Cardiac fibroblast (primary cell): ENCODE measurements around the gene ATP6V0A4.

Source experiments
- DNase-seq, 2 donors: peaks; one replicate each; pipeline versions ENCODE4 v3.0.0 to v3.0.0-alpha.2; 2010; ENCODE audit warnings: low read depth in 2 of 2
- H3K4me3 ChIP-seq, 2 donors: replicated peaks in 1 of 2; 1 replicate in 1 of 2; 2 replicates in 1 of 2; pipeline ENCODE4 v1.5.1; 2011; ENCODE audit warnings: low read depth in 2 of 2, low read length in 2 of 2, mild to moderate bottlenecking in 2 of 2, moderate library complexity in 1 of 2
- TF ChIP-seq, protein P1 (sequence below): IDR thresholded peaks from one replicate; pipeline ENCODE4 v1.5.1; 2011; ENCODE audit warnings: low read depth, mild to moderate bottlenecking, low read length, inconsistent platforms

The ATP6V0A4 gene

DNA sequence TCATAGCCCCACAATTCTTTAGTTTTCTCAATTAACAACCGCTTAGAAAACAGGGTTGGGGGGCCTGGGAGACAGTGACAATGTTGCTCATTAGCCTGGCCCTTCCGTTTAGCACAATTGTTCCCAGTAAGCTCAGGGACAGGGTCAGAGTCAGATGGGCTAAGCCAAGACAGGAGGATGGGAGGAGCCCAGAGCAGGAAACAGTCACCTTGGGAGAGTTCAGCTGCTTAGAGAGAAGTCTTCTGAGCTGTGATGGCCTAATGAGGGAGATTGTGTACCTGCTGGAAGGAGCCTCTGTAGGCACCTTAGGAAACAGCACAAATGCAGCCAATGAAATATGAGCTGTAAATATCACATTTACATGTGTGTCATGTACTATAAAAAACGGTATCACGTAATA, 132.7 kb downstream of the ATP6V0A4 start:
- TF ChIP-seq, protein P1, sequence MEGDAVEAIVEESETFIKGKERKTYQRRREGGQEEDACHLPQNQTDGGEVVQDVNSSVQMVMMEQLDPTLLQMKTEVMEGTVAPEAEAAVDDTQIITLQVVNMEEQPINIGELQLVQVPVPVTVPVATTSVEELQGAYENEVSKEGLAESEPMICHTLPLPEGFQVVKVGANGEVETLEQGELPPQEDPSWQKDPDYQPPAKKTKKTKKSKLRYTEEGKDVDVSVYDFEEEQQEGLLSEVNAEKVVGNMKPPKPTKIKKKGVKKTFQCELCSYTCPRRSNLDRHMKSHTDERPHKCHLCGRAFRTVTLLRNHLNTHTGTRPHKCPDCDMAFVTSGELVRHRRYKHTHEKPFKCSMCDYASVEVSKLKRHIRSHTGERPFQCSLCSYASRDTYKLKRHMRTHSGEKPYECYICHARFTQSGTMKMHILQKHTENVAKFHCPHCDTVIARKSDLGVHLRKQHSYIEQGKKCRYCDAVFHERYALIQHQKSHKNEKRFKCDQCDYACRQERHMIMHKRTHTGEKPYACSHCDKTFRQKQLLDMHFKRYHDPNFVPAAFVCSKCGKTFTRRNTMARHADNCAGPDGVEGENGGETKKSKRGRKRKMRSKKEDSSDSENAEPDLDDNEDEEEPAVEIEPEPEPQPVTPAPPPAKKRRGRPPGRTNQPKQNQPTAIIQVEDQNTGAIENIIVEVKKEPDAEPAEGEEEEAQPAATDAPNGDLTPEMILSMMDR, result no peak
- no peak for DNase-seq
- H3K4me3 ChIP-seq, result no peak overlapping the region

DNA sequence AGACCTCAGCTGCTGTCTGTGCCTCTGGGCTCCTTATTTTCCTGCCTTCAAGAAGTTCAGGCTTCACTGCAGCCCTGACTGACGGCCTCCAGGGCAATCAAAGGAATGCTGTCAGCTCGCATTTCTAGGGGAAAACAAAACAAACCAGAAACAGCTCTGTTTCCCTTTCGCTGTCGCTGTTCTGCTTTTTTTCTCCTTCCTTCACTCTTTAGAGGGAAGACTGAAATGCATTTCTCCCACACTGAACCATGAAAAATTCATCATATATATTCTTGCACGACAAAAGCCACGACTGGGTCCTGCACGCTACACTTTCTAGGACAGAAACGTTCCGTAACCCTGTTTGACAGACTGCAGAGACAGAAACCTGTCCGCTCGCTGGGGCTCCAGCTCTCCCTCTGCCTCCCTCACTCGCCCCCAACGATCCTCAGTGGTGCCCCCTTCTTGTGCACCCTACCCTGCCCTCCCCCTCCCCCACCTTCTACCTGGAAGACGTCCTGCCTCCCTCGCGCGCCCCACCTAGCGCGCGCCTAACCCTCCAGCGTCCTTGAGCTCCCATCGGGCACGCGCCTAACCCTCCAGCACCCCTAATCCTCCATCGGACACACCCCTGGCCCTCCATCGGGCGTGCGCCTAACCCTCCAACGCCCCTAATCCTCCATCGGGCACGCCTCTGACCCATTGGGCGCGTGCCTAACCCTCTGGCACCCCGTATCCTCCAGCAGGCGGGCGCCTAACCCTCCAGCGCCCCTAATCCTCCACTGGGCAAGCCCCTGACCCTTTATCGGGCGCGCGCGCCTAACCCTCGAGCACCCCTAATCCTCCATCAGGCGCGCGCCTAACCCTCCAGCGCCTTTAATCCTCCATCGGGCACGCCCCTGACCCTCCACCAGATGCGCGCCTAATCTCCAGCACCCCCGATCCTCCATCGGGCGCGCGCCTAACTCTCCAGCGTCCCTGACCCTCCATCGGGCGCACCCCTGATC, 134.0 kb downstream of the ATP6V0A4 start:
- DNase-seq, result peak; percentile 8 to 19
- TF ChIP-seq, protein P1, result no peak

DNA sequence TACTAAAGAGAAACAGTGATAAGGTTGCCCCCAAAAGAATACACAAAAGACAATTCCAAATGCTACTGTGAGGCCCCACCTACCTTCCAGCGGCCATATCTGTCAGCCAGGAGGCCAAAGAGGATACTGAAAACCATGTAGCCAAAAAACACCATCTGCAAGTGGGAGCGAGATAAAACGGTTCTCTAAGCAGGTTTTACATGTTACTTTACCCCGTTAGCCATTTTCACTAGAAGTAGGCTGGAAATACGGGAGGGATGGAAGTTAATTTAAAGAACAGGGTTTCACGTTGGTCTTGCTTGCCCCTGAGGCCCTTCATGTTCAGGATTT, 135.0 kb downstream of the ATP6V0A4 start:
- no peak overlapping the region for H3K4me3 ChIP-seq
- no peak for DNase-seq
- TF ChIP-seq, protein P1, result no peak

More for the DNA sequence above, 134.0 kb downstream of the ATP6V0A4 start:
- H3K4me3 ChIP-seq, result peak overlapping the region; percentile 42 to 46

DNA sequence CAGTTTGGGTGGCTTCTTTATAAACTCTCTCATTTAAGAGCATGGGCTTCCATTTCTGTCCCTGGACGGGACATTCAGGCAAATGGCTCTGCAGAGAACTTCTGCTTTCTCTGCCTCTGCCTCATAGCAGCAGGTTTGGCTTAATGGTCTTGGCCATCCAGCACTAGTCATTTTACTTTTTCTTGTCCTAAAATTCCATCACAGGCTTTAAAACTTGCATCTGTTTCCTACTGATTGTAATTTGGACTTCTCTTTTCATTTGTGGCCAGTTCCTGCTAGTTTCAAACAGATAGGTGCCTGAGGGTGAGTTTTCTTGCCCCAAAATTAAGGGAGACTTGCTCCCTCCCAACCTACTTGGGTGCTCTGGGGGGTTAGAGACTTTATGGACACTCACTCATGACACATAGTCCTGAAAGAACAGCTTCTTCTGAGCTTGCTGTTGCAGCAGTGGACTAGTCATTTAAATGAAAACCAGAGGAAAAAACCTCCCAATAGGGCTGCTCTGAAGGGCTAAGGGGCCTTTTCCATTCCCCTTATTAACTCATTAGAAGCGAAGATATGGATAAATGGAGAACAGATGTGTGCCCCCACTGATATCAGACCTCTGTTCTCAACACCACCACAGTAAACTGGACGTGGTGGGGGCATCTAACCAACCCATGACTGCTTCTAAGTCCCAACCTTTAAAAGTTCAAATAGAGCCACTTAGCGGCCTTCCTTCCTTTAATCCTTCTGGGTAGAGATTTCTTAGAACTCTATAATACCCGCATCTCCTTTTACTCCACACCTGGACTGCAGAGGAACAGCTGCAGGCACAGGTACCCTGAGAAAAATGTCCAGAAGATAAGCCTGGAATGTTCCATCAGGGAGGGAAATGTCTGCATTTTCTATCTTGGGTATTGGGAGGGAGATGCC, 135.7 kb downstream of the ATP6V0A4 start:
- DNase-seq, result no peak
- TF ChIP-seq, protein P1, result no peak
- H3K4me3 ChIP-seq, result no peak overlapping the region

DNA sequence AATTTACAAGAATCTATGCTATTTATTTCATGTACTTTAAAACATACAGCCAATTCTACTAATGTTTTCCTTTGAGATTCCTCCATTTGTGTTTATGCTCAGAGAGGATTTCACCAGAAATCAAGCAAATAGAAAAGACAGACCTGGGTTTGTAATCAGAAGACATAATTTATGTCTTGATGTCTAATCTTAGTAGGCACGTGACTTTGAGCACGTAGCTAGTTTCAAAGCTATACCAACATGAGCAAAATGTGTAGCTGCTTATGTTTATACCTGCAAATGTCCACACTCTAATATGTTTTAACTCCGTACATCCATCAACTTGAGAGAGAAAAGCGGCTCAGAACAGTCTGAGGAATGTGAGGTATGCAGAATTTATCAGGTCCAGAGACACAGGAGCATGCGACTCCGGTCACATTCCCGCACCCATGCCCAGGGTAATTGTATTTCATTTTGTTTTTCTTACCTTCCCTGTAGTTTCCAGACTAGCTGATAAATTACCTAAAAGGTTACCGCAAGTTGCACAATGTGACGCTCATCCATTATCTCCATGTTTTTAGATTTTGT, 136.8 kb downstream of the ATP6V0A4 start:
- H3K4me3 ChIP-seq, result no peak overlapping the region
- TF ChIP-seq, protein P1, result no peak
- no peak for DNase-seq

DNA sequence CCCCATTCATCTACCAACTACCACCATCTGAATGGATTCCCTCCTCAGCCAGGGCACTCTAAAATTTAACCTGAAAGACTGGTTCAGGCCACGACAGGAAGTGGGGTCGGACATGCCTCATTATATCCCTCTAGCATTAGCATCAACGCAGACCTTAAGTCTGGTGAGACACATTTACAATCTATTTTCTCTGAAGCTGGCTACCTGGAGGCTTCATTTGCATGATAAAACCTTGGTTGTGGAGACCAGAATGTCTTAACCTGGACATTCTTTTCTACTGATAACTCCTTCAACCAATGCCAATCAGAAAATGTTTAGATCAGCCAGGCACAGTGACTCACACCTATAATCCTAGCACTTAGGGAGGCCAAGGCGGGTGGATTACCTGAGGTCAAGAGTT, 139.1 kb downstream of the ATP6V0A4 start:
- TF ChIP-seq, protein P1, result no peak
- DNase-seq, result no peak
- H3K4me3 ChIP-seq, result no peak overlapping the region
